ENCODE data around the gene EPB41.

DNA sequence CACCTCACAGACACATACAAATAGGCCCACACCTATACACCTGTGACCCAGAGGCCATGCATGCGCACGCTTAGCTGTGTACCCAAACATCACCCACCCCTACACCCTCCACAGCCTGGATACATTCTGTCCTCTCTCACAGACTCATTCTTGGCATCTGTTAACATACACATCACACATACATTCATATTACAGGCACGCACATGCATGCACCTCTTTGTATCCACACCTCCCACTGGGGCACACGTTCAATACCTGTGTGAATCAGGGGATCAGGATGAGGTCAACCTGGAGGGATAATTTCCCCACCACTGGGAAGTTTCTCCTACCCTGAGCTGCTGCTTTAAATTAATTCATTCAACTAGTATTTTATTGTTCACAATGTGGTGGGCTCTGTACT lies 35.6 kb upstream of the EPB41 start:
- TF ChIP-seq, protein P1, sequence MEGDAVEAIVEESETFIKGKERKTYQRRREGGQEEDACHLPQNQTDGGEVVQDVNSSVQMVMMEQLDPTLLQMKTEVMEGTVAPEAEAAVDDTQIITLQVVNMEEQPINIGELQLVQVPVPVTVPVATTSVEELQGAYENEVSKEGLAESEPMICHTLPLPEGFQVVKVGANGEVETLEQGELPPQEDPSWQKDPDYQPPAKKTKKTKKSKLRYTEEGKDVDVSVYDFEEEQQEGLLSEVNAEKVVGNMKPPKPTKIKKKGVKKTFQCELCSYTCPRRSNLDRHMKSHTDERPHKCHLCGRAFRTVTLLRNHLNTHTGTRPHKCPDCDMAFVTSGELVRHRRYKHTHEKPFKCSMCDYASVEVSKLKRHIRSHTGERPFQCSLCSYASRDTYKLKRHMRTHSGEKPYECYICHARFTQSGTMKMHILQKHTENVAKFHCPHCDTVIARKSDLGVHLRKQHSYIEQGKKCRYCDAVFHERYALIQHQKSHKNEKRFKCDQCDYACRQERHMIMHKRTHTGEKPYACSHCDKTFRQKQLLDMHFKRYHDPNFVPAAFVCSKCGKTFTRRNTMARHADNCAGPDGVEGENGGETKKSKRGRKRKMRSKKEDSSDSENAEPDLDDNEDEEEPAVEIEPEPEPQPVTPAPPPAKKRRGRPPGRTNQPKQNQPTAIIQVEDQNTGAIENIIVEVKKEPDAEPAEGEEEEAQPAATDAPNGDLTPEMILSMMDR (IDR thresholded peaks at IDR 0.05; ENCODE audit: low read depth, low read length), result no peak
- TF ChIP-seq POLR2A (IDR thresholded peaks at IDR 0.05; ENCODE audit: extremely low read depth, insufficient read length) (no peak), MYC (IDR thresholded peaks at IDR 0.05; ENCODE audit: low read depth, low read length) (no peak)
- TF ChIP-seq, protein P2, sequence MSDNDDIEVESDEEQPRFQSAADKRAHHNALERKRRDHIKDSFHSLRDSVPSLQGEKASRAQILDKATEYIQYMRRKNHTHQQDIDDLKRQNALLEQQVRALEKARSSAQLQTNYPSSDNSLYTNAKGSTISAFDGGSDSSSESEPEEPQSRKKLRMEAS (IDR thresholded peaks at IDR 0.05; ENCODE audit: low read depth, low read length), result no peak
